CD4-positive, alpha-beta memory T cell (primary cell): ENCODE data around the gene SLC39A10. TPM values are rescaled to one million over a fixed set of nuclear protein-coding genes. Genes with fewer than 3 reads are reported as not detected.

Source experiments
- CTCF ChIA-PET: fragments of 350-600 bp; sonication (Branson Sonifier 250); formaldehyde crosslinking; loops from one replicate; lab custom pipeline; 2021; ENCODE audit warnings: inconsistent platforms; ENCODE audit not compliant: partially characterized antibody; lab: Charles Lee
- POLR2A ChIA-PET: fragments of 350-600 bp; sonication (Branson Sonifier 250); formaldehyde crosslinking; loops from one replicate; lab custom pipeline; 2021; ENCODE audit not compliant: partially characterized antibody; lab: Charles Lee
- DNase-seq, 5 donors: peaks; one replicate each; pipeline versions ENCODE4 v3.0.0 to v3.0.0-alpha.2; 2020 to 2022; ENCODE audit warnings: mixed read lengths in 1 of 5
- H3K27ac ChIP-seq: one replicate; pipeline ENCODE4 v1.7.0; 2013; ENCODE audit warnings: low read depth, low read length
- H3K27me3 ChIP-seq: 2 replicates; pipeline ENCODE4 v1.7.0; 2013; ENCODE audit warnings: mild to moderate bottlenecking, low read length, moderate library complexity; ENCODE audit not compliant: insufficient read depth
- H3K36me3 ChIP-seq: 2 replicates; pipeline ENCODE4 v1.7.0; 2013; ENCODE audit warnings: mild to moderate bottlenecking, low read length, moderate library complexity; ENCODE audit not compliant: insufficient read depth
- H3K4me1 ChIP-seq: 2 replicates; pipeline ENCODE4 v1.7.0; 2013; ENCODE audit warnings: mild to moderate bottlenecking, low read length, moderate library complexity; ENCODE audit not compliant: insufficient read depth
- H3K4me3 ChIP-seq, 2 donors: one replicate each; pipeline ENCODE4 v1.7.0; 2013; ENCODE audit warnings: low read length in 2 of 2, mild to moderate bottlenecking in 1 of 2
- H3K9me3 ChIP-seq, 2 donors: one replicate each; pipeline ENCODE4 v1.7.0; 2013; ENCODE audit warnings: low read length in 2 of 2, control low read depth in 1 of 2; ENCODE audit not compliant: control insufficient read depth in 1 of 2
- H3K27ac Mint-ChIP-seq, 7 donors: one replicate each; pipeline ENCODE4 v1.8.0; 2020 to 2021; ENCODE audit warnings: mixed read lengths in 7 of 7, mild to moderate bottlenecking in 6 of 7, inconsistent platforms in 3 of 7, moderate library complexity in 3 of 7
- H3K27me3 Mint-ChIP-seq, 2 donors: one replicate each; pipeline ENCODE4 v1.8.0; 2020 to 2021; ENCODE audit warnings: mixed read lengths in 2 of 2
- H3K36me3 Mint-ChIP-seq, 2 donors: one replicate each; pipeline ENCODE4 v1.8.0; 2020 to 2021; ENCODE audit warnings: mixed read lengths in 2 of 2, inconsistent platforms in 1 of 2, mild to moderate bottlenecking in 1 of 2
- H3K4me1 Mint-ChIP-seq, 4 donors: one replicate each; pipeline ENCODE4 v1.8.0; 2020 to 2021; ENCODE audit warnings: mixed read lengths in 4 of 4, mild to moderate bottlenecking in 1 of 4
- H3K4me3 Mint-ChIP-seq, 8 donors: one replicate each; pipeline ENCODE4 v1.8.0; 2020 to 2021; ENCODE audit warnings: mixed read lengths in 8 of 8, mild to moderate bottlenecking in 7 of 8, moderate library complexity in 6 of 8, inconsistent platforms in 3 of 8
- H3K9me3 Mint-ChIP-seq, 8 donors: one replicate each; pipeline ENCODE4 v1.8.0; 2020 to 2021; ENCODE audit warnings: mixed read lengths in 8 of 8, mild to moderate bottlenecking in 5 of 8, inconsistent platforms in 3 of 8, moderate library complexity in 1 of 8
- intact Hi-C: fragments of 100-400 bp; cut with micrococcal nuclease; formaldehyde crosslinking; loops from one replicate; pipeline ENCODE4 v1.15.1; 2023
- polyA plus RNA-seq, 2 donors: library from polyadenylated mRNA; unstranded; fragments of 300-500 nt; fragmentation: Illumina TruSeq; gene quantifications; one replicate each; pipeline ENCODE4 v1.2.3, GENCODE V29; 2021
- total RNA-seq, 2 experiments: library from RNA; stranded (reverse); gene quantifications; one replicate each; pipeline ENCODE4 v1.2.3, GENCODE V29; 2021

SLC39A10 gene
- total and polyA plus RNA-seq, 4 experiments from 2014 or later = 5.9 to 102 (median 54.4) TPM

GRCh38 chr2:195620501-195620900 is 36.5 kb upstream of the SLC39A10 start:
- DNase-seq = no peak
- Mint-ChIP-seq H3K9me3 (peaks cover 0 to 2% (median 0%) of the 10 kb centered on the region in 8 donors), H3K4me3 (no peak overlapping the region), H3K36me3 (no peaks in the 10 kb centered on the region), H3K27ac (peak overlapping the region in 1 of 7 donors; percentile 66), H3K27me3 (no peaks in the 10 kb centered on the region), H3K4me1 (no peaks in the 10 kb centered on the region)
- POLR2A ChIA-PET = no interaction called here
- H3K36me3 ChIP-seq = no peaks in the 10 kb centered on the region
- H3K4me3 ChIP-seq = no peak overlapping the region
- H3K27me3 ChIP-seq = no peaks in the 10 kb centered on the region
- H3K4me1 ChIP-seq = no peaks in the 10 kb centered on the region
- H3K9me3 ChIP-seq = no peaks in the 10 kb centered on the region
- CTCF ChIA-PET = no interaction called here
- intact Hi-C loops = no loop called here
- H3K27ac ChIP-seq = no peak overlapping the region

DNA sequence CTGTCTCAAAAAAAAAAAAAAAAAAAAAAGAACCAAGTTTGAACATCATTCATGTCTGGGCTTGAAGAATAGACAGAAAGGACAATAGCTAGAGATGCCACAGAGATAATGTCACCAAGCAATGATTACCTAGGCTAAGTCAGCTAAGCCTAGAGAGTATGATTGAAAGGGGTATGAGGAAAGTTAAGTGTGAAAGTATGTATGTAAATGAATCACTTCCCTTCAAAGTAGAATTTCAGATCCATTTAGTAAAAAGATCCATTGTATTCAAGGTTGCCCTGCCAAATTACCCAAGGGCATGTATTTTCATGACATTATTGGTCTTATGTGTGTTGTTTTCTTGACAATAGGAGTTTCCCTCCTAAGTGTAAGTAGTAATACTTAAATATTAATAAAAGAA is 34.1 kb upstream of the SLC39A10 start:
- H3K4me1 ChIP-seq = no peaks in the 10 kb centered on the region
- Mint-ChIP-seq H3K27ac (no peak overlapping the region), H3K27me3 (no peaks in the 10 kb centered on the region), H3K4me1 (peaks cover 0 to 4% (median 2%) of the 10 kb centered on the region in 4 donors), H3K9me3 (peaks cover 0 to under 1% (median 0%) of the 10 kb centered on the region in 8 donors), H3K36me3 (no peaks in the 10 kb centered on the region), H3K4me3 (no peak overlapping the region)
- no peak overlapping the region for H3K4me3 ChIP-seq
- H3K9me3 ChIP-seq = no peaks in the 10 kb centered on the region
- ChIA-PET POLR2A (interaction anchor here (1.4 kb wide), 1 partner anchor 12 kb away, joined by 5 read pairs; no protein-coding TSS in a partner anchor), CTCF (interaction anchor here (0.9 kb wide), 2 partner anchors 15 to 43 kb away, joined by 3 read pairs; no protein-coding TSS in a partner anchor)
- intact Hi-C loops = no loop called here
- no peaks in the 10 kb centered on the region for H3K27me3 ChIP-seq
- no peak overlapping the region for H3K27ac ChIP-seq
- no peaks in the 10 kb centered on the region for H3K36me3 ChIP-seq
- no peak for DNase-seq

GRCh38 chr2:195626507-195626906 is 30.5 kb upstream of the SLC39A10 start:
- H3K27me3 Mint-ChIP-seq = no peaks in the 10 kb centered on the region
- ChIA-PET CTCF (interaction anchor here (0.9 to 1.1 kb wide), 2 partner anchors 19 to 34 kb away, joined by 3 read pairs; no protein-coding TSS in a partner anchor), POLR2A (no interaction called here)
- H3K36me3 ChIP-seq = no peaks in the 10 kb centered on the region
- no peaks in the 10 kb centered on the region for H3K9me3 ChIP-seq
- no peak for DNase-seq
- intact Hi-C loops = no loop called here
- no peaks in the 10 kb centered on the region for H3K27me3 ChIP-seq
- no peak overlapping the region for H3K4me3 Mint-ChIP-seq
- peaks cover 0 to 2% (median 0%) of the 10 kb centered on the region in 8 donors for H3K9me3 Mint-ChIP-seq
- H3K4me1 ChIP-seq = no peaks in the 10 kb centered on the region
- peaks cover 0 to 8% (median 3%) of the 10 kb centered on the region in 4 donors for H3K4me1 Mint-ChIP-seq
- H3K4me3 ChIP-seq = no peak overlapping the region
- no peak overlapping the region for H3K27ac ChIP-seq
- H3K36me3 Mint-ChIP-seq = no peaks in the 10 kb centered on the region
- no peak overlapping the region for H3K27ac Mint-ChIP-seq

- H3K9me3 Mint-ChIP-seq = peaks cover 0 to 2% (median 0%) of the 10 kb centered on the region in 8 donors
- peak overlapping the region in 1 of 7 donors; percentile 54 for H3K27ac Mint-ChIP-seq
- no peaks in the 10 kb centered on the region for H3K36me3 Mint-ChIP-seq
- Histone ChIP-seq H3K27me3 (no peaks in the 10 kb centered on the region), H3K4me1 (no peaks in the 10 kb centered on the region), H3K9me3 (no peaks in the 10 kb centered on the region), H3K4me3 (no peak overlapping the region), H3K27ac (no peak overlapping the region), H3K36me3 (no peaks in the 10 kb centered on the region)
- peaks cover 0 to 8% (median 4%) of the 10 kb centered on the region in 4 donors for H3K4me1 Mint-ChIP-seq
- ChIA-PET POLR2A (no interaction called here), CTCF (no interaction called here)
- no peak overlapping the region for H3K4me3 Mint-ChIP-seq
- intact Hi-C loops = no loop called here
- no peak for DNase-seq
- no peaks in the 10 kb centered on the region for H3K27me3 Mint-ChIP-seq
Observed at GRCh38 chr2:195628666-195629065, 28.4 kb upstream of the SLC39A10 start.

DNA sequence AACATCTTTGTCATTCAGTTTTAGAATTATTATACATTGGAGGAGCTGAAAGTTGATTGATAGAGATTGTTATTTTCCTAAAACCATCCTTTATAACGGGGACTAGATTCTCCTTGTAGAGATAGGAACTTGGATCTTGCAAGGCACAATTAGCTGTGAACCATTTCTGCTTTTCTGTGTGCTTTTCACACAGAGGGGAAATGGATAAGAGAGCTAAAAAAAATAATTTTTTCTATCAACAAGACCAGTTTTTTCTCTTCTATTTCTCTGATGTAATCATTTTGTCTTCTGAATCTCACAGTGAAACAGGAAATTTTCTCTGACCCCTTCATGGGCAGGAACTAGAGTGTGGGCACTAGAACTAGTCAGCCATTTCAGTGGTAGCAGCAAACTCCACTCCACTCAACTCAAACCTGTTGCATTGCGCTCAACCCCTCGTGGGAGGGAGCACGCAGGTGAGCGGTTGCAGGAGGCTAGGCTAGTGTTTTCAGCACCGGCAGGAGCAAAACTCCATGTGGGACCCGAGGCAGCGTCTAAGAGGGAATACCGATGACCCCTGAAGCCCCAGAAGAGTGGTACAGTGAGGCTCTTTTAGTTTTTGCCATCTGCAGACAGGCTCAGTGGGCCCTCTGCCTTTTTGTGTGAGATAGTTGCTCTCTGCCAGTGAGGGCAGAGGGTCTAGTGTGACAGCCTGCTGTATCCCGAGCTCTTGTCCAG is 24.0 kb upstream of the SLC39A10 start:
- intact Hi-C loops = no loop called here
- H3K27ac Mint-ChIP-seq = no peak overlapping the region
- ChIA-PET CTCF (interaction anchor here (0.9 to 1.2 kb wide), 2 partner anchors 28 to 135 kb away, joined by 3 to 4 read pairs; no protein-coding TSS in a partner anchor), POLR2A (interaction anchor here (1.1 kb wide), 1 partner anchor 24 kb away, joined by 3 read pairs; the partner anchor contains the start of gene SLC39A10)
- peaks cover 0 to 5% (median 2%) of the 10 kb centered on the region in 4 donors for H3K4me1 Mint-ChIP-seq
- Histone ChIP-seq H3K36me3 (no peaks in the 10 kb centered on the region), H3K27me3 (no peaks in the 10 kb centered on the region), H3K4me1 (no peaks in the 10 kb centered on the region), H3K27ac (no peak overlapping the region), H3K9me3 (no peaks in the 10 kb centered on the region), H3K4me3 (no peak overlapping the region)
- H3K36me3 Mint-ChIP-seq = no peaks in the 10 kb centered on the region
- H3K9me3 Mint-ChIP-seq = peaks cover 0 to 2% (median 0%) of the 10 kb centered on the region in 8 donors
- no peak overlapping the region for H3K4me3 Mint-ChIP-seq
- H3K27me3 Mint-ChIP-seq = no peaks in the 10 kb centered on the region
- DNase-seq = no peak

GRCh38 chr2:195633573-195633870 is 23.5 kb upstream of the SLC39A10 start:
- Histone ChIP-seq H3K4me3 (no peak overlapping the region), H3K4me1 (no peaks in the 10 kb centered on the region), H3K27ac (no peak overlapping the region), H3K9me3 (no peaks in the 10 kb centered on the region), H3K36me3 (no peaks in the 10 kb centered on the region), H3K27me3 (no peaks in the 10 kb centered on the region)
- Mint-ChIP-seq H3K4me3 (no peak overlapping the region), H3K4me1 (peaks cover 0 to 5% (median 2%) of the 10 kb centered on the region in 4 donors), H3K27me3 (no peaks in the 10 kb centered on the region), H3K36me3 (no peaks in the 10 kb centered on the region), H3K9me3 (peaks cover 0 to 2% (median 0%) of the 10 kb centered on the region in 8 donors), H3K27ac (no peak overlapping the region)
- ChIA-PET CTCF (interaction anchor here (0.9 kb wide), 1 partner anchor 27 kb away, joined by 3 read pairs; no protein-coding TSS in a partner anchor), POLR2A (interaction anchor here (1.1 kb wide), 1 partner anchor 24 kb away, joined by 3 read pairs; the partner anchor contains the start of gene SLC39A10)
- DNase-seq = no peak
- intact Hi-C loops = no loop called here

- ChIA-PET POLR2A (interaction anchor here (1.1 to 1.6 kb wide), 2 partner anchors 12 to 23 kb away, joined by 3 to 5 read pairs; partner anchors contain the start of gene SLC39A10), CTCF (interaction anchor here (0.9 kb wide), 1 partner anchor 15 kb away, joined by 3 read pairs; no protein-coding TSS in a partner anchor)
- H3K27me3 ChIP-seq = no peaks in the 10 kb centered on the region
- peaks cover 0 to 5% (median 2%) of the 10 kb centered on the region in 4 donors for H3K4me1 Mint-ChIP-seq
- no peaks in the 10 kb centered on the region for H3K9me3 ChIP-seq
- no peaks in the 10 kb centered on the region for H3K4me1 ChIP-seq
- no peak overlapping the region for H3K4me3 Mint-ChIP-seq
- no peak for DNase-seq
- intact Hi-C loops = no loop called here
- H3K27ac ChIP-seq = no peak overlapping the region
- H3K36me3 ChIP-seq = no peaks in the 10 kb centered on the region
- peaks cover 0 to 2% (median 0%) of the 10 kb centered on the region in 8 donors for H3K9me3 Mint-ChIP-seq
- no peaks in the 10 kb centered on the region for H3K36me3 Mint-ChIP-seq
- H3K27me3 Mint-ChIP-seq = no peaks in the 10 kb centered on the region
- H3K4me3 ChIP-seq = no peak overlapping the region
- H3K27ac Mint-ChIP-seq = no peak overlapping the region
Observed at GRCh38 chr2:195633974-195634373, 23.1 kb upstream of the SLC39A10 start.
